MV-4-11 (cell line): Measurements from ENCODE around the gene RPS23.
"Not testable (repeated sequence)": the region's sequence is repeated elsewhere in the genome, so short reads cannot be mapped to it uniquely, and the experiment has no call there.

Source experiments
- DNase-seq: peaks from one replicate; lab custom pipeline; 2025; lab: John Stamatoyannopoulos, UW

The RPS23 gene

GRCh38 chr5:82290005-82290404 is 11.9 kb upstream of the RPS23 start:
- no peak for DNase-seq

GRCh38 chr5:82287625-82288024 is 9.5 kb upstream of the RPS23 start:
- DNase-seq, result no peak

GRCh38 chr5:82285206-82285605 is 7.1 kb upstream of the RPS23 start:
- no peak for DNase-seq

GRCh38 chr5:82283893-82284292 is 5.7 kb upstream of the RPS23 start:
- DNase-seq, result no peak

GRCh38 chr5:82278711-82279370 is 687 bp upstream of the RPS23 start:
- DNase-seq, result no peak

GRCh38 chr5:82277613-82277986 is 554 bp downstream of the RPS23 start:
- no peak for DNase-seq

- no peak for DNase-seq
These were observed 1.1 kb downstream of the RPS23 start for GRCh38 chr5:82276800-82277612.

GRCh38 chr5:82275216-82275664 is 2.9 kb downstream of the RPS23 start:
- no peak for DNase-seq

- peak; percentile 13 for DNase-seq
These were observed 3.6 kb downstream of the RPS23 start for GRCh38 chr5:82274343-82275211.

GRCh38 chr5:82273426-82273825 is 4.7 kb downstream of the RPS23 start:
- peak; percentile 53 for DNase-seq

GRCh38 chr5:82272571-82273356 is 5.4 kb downstream of the RPS23 start:
- not testable (repeated sequence) for DNase-seq

- DNase-seq, result not testable (repeated sequence)
These were observed 8.8 kb downstream of the RPS23 start for GRCh38 chr5:82269363-82269762.

GRCh38 chr5:82267297-82267933 is 10.7 kb downstream of the RPS23 start:
- DNase-seq, result peak; percentile 44

- DNase-seq, result no peak
These were observed 13.1 kb downstream of the RPS23 start for GRCh38 chr5:82265047-82265446.

- peak; percentile 15 for DNase-seq
These were observed 18.9 kb downstream of the RPS23 start for GRCh38 chr5:82259172-82259800.

GRCh38 chr5:82257729-82258128 is 20.4 kb downstream of the RPS23 start:
- no peak for DNase-seq

- DNase-seq, result no peak
These were observed 20.9 kb downstream of the RPS23 start for GRCh38 chr5:82257247-82257646.

- no peak for DNase-seq
These were observed 22.3 kb downstream of the RPS23 start for GRCh38 chr5:82255844-82256243.

GRCh38 chr5:82252744-82253143 is 25.4 kb downstream of the RPS23 start:
- no peak for DNase-seq

GRCh38 chr5:82246960-82247574 is 31.1 kb downstream of the RPS23 start:
- DNase-seq, result no peak
